GM21515 (cell line): ENCODE data around the gene STIP1.

Experiments used
- ATAC-seq: cut with Tn5 transposase; IDR thresholded peaks from one replicate; pipeline ENCODE4 v1.9.1; 2021; ENCODE audit not compliant: unreplicated experiment

STIP1 gene

GRCh38 chr11:64185693-64186491 is at the start of gene STIP1:
STIP1 (plus strand) TSS chr11:64186171; CDS start chr11:64186262, 91 bp downstream.
- ATAC-seq, result peak; percentile 83

GRCh38 chr11:64136765-64137441 is 49.1 kb upstream of the STIP1 start:
- ATAC-seq, result no peak

- no peak for ATAC-seq
Observed at GRCh38 chr11:64138398-64138797, 47.6 kb upstream of the STIP1 start.

- ATAC-seq, result no peak
Observed at GRCh38 chr11:64139049-64139448, 46.9 kb upstream of the STIP1 start.

- ATAC-seq, result no peak
Observed at GRCh38 chr11:64140082-64140481, 45.9 kb upstream of the STIP1 start.

- ATAC-seq, result no peak
Observed at GRCh38 chr11:64141081-64141783, 44.7 kb upstream of the STIP1 start.

GRCh38 chr11:64144587-64145472 is 41.1 kb upstream of the STIP1 start:
- no peak for ATAC-seq

GRCh38 chr11:64146036-64146955 is 39.7 kb upstream of the STIP1 start:
- ATAC-seq, result no peak

GRCh38 chr11:64148226-64148916 is 37.6 kb upstream of the STIP1 start:
- ATAC-seq, result no peak

- ATAC-seq, result no peak
Observed at GRCh38 chr11:64148917-64149617, 36.9 kb upstream of the STIP1 start.

GRCh38 chr11:64150051-64150450 is 35.9 kb upstream of the STIP1 start:
- ATAC-seq, result no peak

GRCh38 chr11:64150481-64151239 is 35.3 kb upstream of the STIP1 start:
- no peak for ATAC-seq

GRCh38 chr11:64151337-64151736 is 34.6 kb upstream of the STIP1 start:
- ATAC-seq, result no peak

GRCh38 chr11:64152841-64153691 is 32.9 kb upstream of the STIP1 start:
- ATAC-seq, result peak; percentile 70

GRCh38 chr11:64153812-64154211 is 32.2 kb upstream of the STIP1 start:
- no peak for ATAC-seq

GRCh38 chr11:64156235-64157011 is 29.5 kb upstream of the STIP1 start:
- no peak for ATAC-seq
